ENCODE results near the gene DNPEP.

Gene DNPEP

GRCh38 chr2:219399716-219400478 is 12.2 kb upstream of the DNPEP start:
- no peak for TF ChIP-seq REST (IDR thresholded peaks at IDR 0.05; ENCODE audit: insufficient replicate concordance, low read depth)
- no peak for TF ChIP-seq SPI1 (IDR thresholded peaks at IDR 0.05; ENCODE audit: borderline replicate concordance, low read depth)
- no peak for TF ChIP-seq POLR2AphosphoS5 (IDR thresholded peaks at IDR 0.05; ENCODE audit: low read depth)
- H3K27ac ChIP-seq (replicated peaks) = no peak overlapping the region
- no peaks in the 10 kb centered on the region for H3K27me3 ChIP-seq (ENCODE audit: insufficient read depth, poor library complexity, severe bottlenecking)
- no peak overlapping the region for H3K4me3 ChIP-seq (replicated peaks; ENCODE audit: insufficient read depth, low read length)
- peak in 1 of 2 experiments; percentile 42 for DNase-seq (ENCODE audit: low read depth in 1 of 2, low spot score in 1 of 2)

- TF ChIP-seq GABPA (IDR thresholded peaks at IDR 0.05; ENCODE audit: low read depth) (no peak), CTCF (IDR thresholded peaks at IDR 0.05; ENCODE audit: insufficient read depth, low read length) (no peak), SPI1 (IDR thresholded peaks at IDR 0.05; ENCODE audit: borderline replicate concordance, low read depth) (no peak), POLR2AphosphoS5 (IDR thresholded peaks at IDR 0.05; ENCODE audit: low read depth) (no peak), REST (IDR thresholded peaks at IDR 0.05; ENCODE audit: insufficient replicate concordance, low read depth) (no peak)
- no peak for DNase-seq (ENCODE audit: low read depth in 1 of 2, low spot score in 1 of 2)
- Histone ChIP-seq H3K27ac (replicated peaks) (no peak overlapping the region), H3K4me3 (replicated peaks; ENCODE audit: insufficient read depth, low read length) (no peak overlapping the region), H3K27me3 (ENCODE audit: insufficient read depth, poor library complexity, severe bottlenecking) (no peaks in the 10 kb centered on the region)
These were observed 11.1 kb upstream of the DNPEP start for GRCh38 chr2:219398721-219399363.

GRCh38 chr2:219396863-219397457 is 9.2 kb upstream of the DNPEP start:
- Histone ChIP-seq H3K4me3 (replicated peaks; ENCODE audit: insufficient read depth, low read length) (no peak overlapping the region), H3K27ac (replicated peaks) (no peak overlapping the region), H3K27me3 (ENCODE audit: insufficient read depth, poor library complexity, severe bottlenecking) (no peaks in the 10 kb centered on the region)
- no peak for TF ChIP-seq POLR2AphosphoS5 (IDR thresholded peaks at IDR 0.05; ENCODE audit: low read depth)
- no peak for TF ChIP-seq CTCF (IDR thresholded peaks at IDR 0.05; ENCODE audit: insufficient read depth, low read length)
- no peak for TF ChIP-seq REST (IDR thresholded peaks at IDR 0.05; ENCODE audit: insufficient replicate concordance, low read depth)
- TF ChIP-seq GABPA (IDR thresholded peaks at IDR 0.05; ENCODE audit: low read depth) = no peak
- TF ChIP-seq SPI1 (IDR thresholded peaks at IDR 0.05; ENCODE audit: borderline replicate concordance, low read depth) = no peak
- DNase-seq (ENCODE audit: low read depth in 1 of 2, low spot score in 1 of 2) = no peak

All from HL-60 (cell line).